Uterus (tissue), 4 donors: ENCODE results near the gene SUPT5H. TPM values are rescaled to one million over a fixed set of nuclear protein-coding genes. Genes with fewer than 3 reads are reported as not detected.

Experiments used
- DNase-seq, 2 donors: peaks; one replicate each; pipeline ENCODE4 v3.0.0-alpha.2; 2019 to 2020
- H3K27ac ChIP-seq, 2 donors: fragments of 200-600 bp; sonication (generic); 1 replicate in 1 of 2; 2 replicates in 1 of 2; pipeline ENCODE4 v1.5.1; 2016 to 2018
- H3K27me3 ChIP-seq, 2 donors: fragments of 200-600 bp; sonication (generic); one replicate each; pipeline ENCODE4 v1.5.1; 2018 to 2019; ENCODE audit warnings: control low read depth in 1 of 2
- H3K36me3 ChIP-seq, 2 donors: fragments of 200-600 bp; sonication (generic); one replicate each; pipeline ENCODE4 v1.5.1; 2019; ENCODE audit warnings: control low read depth in 1 of 2
- H3K4me1 ChIP-seq, 2 donors: fragments of 200-600 bp; sonication (generic); one replicate each; pipeline ENCODE4 v1.5.1; 2018 to 2019; ENCODE audit warnings: control low read depth in 1 of 2
- H3K4me3 ChIP-seq, 2 donors: fragments of 200-600 bp; sonication (generic); 1 replicate in 1 of 2; 2 replicates in 1 of 2; pipeline ENCODE4 v1.5.1; 2018 to 2019; ENCODE audit warnings: mild to moderate bottlenecking in 1 of 2
- H3K9me3 ChIP-seq, 2 donors: fragments of 200-600 bp; sonication (generic); one replicate each; pipeline ENCODE4 v1.5.1; 2019; ENCODE audit warnings: control low read depth in 1 of 2
- CTCF ChIP-seq, 4 experiments: fragments of 200-600 bp in 2 of 4; fragments of 450-650 bp in 2 of 4; sonication (generic) in 2 of 4; IDR thresholded peaks; one replicate each; pipeline ENCODE4 v1.5.1; 2016 to 2019; ENCODE audit warnings: antibody characterized with exemption in 4 of 4, mild to moderate bottlenecking in 2 of 4, moderate library complexity in 1 of 4
- POLR2A ChIP-seq, 2 donors: fragments of 450-650 bp; IDR thresholded peaks; one replicate each; pipeline ENCODE4 v1.6.1; 2016; ENCODE audit warnings: antibody characterized with exemption in 2 of 2, mild to moderate bottlenecking in 1 of 2, moderate library complexity in 1 of 2
- intact Hi-C: fragments of 100-400 bp; cut with DNase I; formaldehyde crosslinking; loops from one replicate; pipeline ENCODE4 v1.15.1; 2023; ENCODE audit warnings: low total_unique reads
- total RNA-seq, 4 donors: library from RNA; depleted of rRNA in 3 of 4; stranded (reverse); fragments of >200 nt in 3 of 4; gene quantifications; one replicate each; pipeline versions ENCODE4 v1.1.0 to v1.2.4, GENCODE V29; 2014 to 2023
- donor health status: DM: yes; HTN: yes; CAD: no.

SUPT5H gene
- total RNA-seq, 4 donors from 2014 or later: 11.8 to 119 (median 40.0) TPM

GRCh38 chr19:39469036-39469435 is 23.7 kb downstream of the SUPT5H start:
- H3K27me3 ChIP-seq: no peaks in the 10 kb centered on the region
- no peak overlapping the region for H3K27ac ChIP-seq
- TF ChIP-seq CTCF (IDR thresholded peaks at IDR 0.05): no peak
- H3K4me3 ChIP-seq: no peak overlapping the region
- peaks cover 0 to 2% of the 10 kb centered on the region in 2 donors for H3K36me3 ChIP-seq
- intact Hi-C loops: no loop called here
- no peaks in the 10 kb centered on the region for H3K4me1 ChIP-seq
- no peak for DNase-seq
- no peaks in the 10 kb centered on the region for H3K9me3 ChIP-seq

GRCh38 chr19:39469567-39469966 is 24.2 kb downstream of the SUPT5H start:
- H3K4me1 ChIP-seq: no peaks in the 10 kb centered on the region
- intact Hi-C loops: no loop called here
- no peak for DNase-seq
- H3K9me3 ChIP-seq: no peaks in the 10 kb centered on the region
- H3K4me3 ChIP-seq: no peak overlapping the region
- H3K27me3 ChIP-seq: no peaks in the 10 kb centered on the region
- TF ChIP-seq CTCF (IDR thresholded peaks at IDR 0.05) (no peak), POLR2A (IDR thresholded peaks at IDR 0.05) (no peak)
- H3K36me3 ChIP-seq: peaks cover 0 to 2% of the 10 kb centered on the region in 2 donors
- no peak overlapping the region for H3K27ac ChIP-seq

GRCh38 chr19:39470724-39471339 is 25.4 kb downstream of the SUPT5H start:
- TF ChIP-seq CTCF (IDR thresholded peaks at IDR 0.05) (no peak), POLR2A (IDR thresholded peaks at IDR 0.05) (no peak)
- Histone ChIP-seq H3K4me3 (no peak overlapping the region), H3K27ac (no peak overlapping the region), H3K27me3 (no peaks in the 10 kb centered on the region), H3K9me3 (no peaks in the 10 kb centered on the region), H3K36me3 (peaks cover 0 to 2% of the 10 kb centered on the region in 2 donors), H3K4me1 (no peaks in the 10 kb centered on the region)
- intact Hi-C loops: loop anchor here (10.0 kb wide), 1 partner anchor 64 kb away; the partner anchor contains the start of gene EID2B
- DNase-seq: no peak

- no peaks in the 10 kb centered on the region for H3K9me3 ChIP-seq
- intact Hi-C loops: loop anchor here (10.0 kb wide), 1 partner anchor 63 kb away; the partner anchor contains the start of gene EID2B
Measured at GRCh38 chr19:39471756-39472536, 26.6 kb downstream of the SUPT5H start.

More at GRCh38 chr19:39471756-39472536, 26.6 kb downstream of the SUPT5H start:
- H3K27me3 ChIP-seq: no peaks in the 10 kb centered on the region
- no peak overlapping the region for H3K4me3 ChIP-seq
- H3K27ac ChIP-seq: no peak overlapping the region
- no peaks in the 10 kb centered on the region for H3K4me1 ChIP-seq
- DNase-seq: no peak
- peaks cover 0 to 2% of the 10 kb centered on the region in 2 donors for H3K36me3 ChIP-seq
- TF ChIP-seq POLR2A (IDR thresholded peaks at IDR 0.05) (no peak), CTCF (IDR thresholded peaks at IDR 0.05) (no peak)
